RWPE1 (cell line): Measurements from ENCODE around the gene TLR6.

Experiments
- CTCF ChIA-PET: fragments of 350-600 bp; sonication (Branson Sonifier 250); formaldehyde crosslinking; extraction: SDS; loops from one replicate; lab custom pipeline; 2021; lab: Yijun Ruan, JAX
- POLR2A ChIA-PET: fragments of 400-600 bp; formaldehyde crosslinking; extraction: SDS; loops from one replicate; lab custom pipeline; 2020; ENCODE audit warnings: antibody characterized with exemption; ENCODE audit not compliant: low non-redundant PET; lab: Yijun Ruan, JAX
- DNase-seq: peaks from one replicate; pipeline ENCODE4 v3.0.0; 2012; ENCODE audit warnings: low spot score
- H3K27ac ChIP-seq: fragments of 450-650 bp; 2 replicates; pipeline ENCODE4 v1.5.1; 2017
- CTCF ChIP-seq: fragments of 450-650 bp; conservative IDR thresholded peaks from 2 replicates; pipeline ENCODE4 v1.5.1; 2017; ENCODE audit warnings: low read depth, mild to moderate bottlenecking

Gene TLR6

GRCh38 chr4:38868059-38868960 lies 11.7 kb upstream of the TLR6 start:
- ChIA-PET CTCF (no interaction called here), POLR2A (no interaction called here)
- DNase-seq = no peak
- H3K27ac ChIP-seq = peak overlapping the region; percentile 84
- no peak for TF ChIP-seq CTCF

- H3K27ac ChIP-seq = peak within 1 kb of the TSS; percentile 84
- no peak for TF ChIP-seq CTCF
- CTCF ChIA-PET = interaction anchor here (0.7 kb wide), 1 partner anchor 207 kb away, joined by 3 read pairs; no protein-coding TSS in a partner anchor
- peak; percentile 79 for DNase-seq
- POLR2A ChIA-PET = no interaction called here
These were observed 11.0 kb upstream of the TLR6 start, which contains the start of gene FAM114A1 for GRCh38 chr4:38867478-38868058. TSS of gene FAM114A1 (plus strand) at chr4:38867806. CDS start at chr4:38878079, 10,273 bp downstream.

- POLR2A ChIA-PET = no interaction called here
These were observed 10.4 kb upstream of the TLR6 start for GRCh38 chr4:38866973-38867477.

GRCh38 chr4:38865445-38865844 lies 8.8 kb upstream of the TLR6 start:
- no peak for TF ChIP-seq CTCF
- CTCF ChIA-PET = interaction anchor here (0.7 kb wide), 1 partner anchor 61 kb away, joined by 4 read pairs; no protein-coding TSS in a partner anchor

More at GRCh38 chr4:38866973-38867477, 10.4 kb upstream of the TLR6 start:
- CTCF ChIA-PET = interaction anchor here (0.6 to 0.7 kb wide), 2 partner anchors 207 to 316 kb away, joined by 3 read pairs; no protein-coding TSS in a partner anchor
- no peak for DNase-seq
- TF ChIP-seq CTCF = no peak
- H3K27ac ChIP-seq = peak overlapping the region; percentile 84

GRCh38 chr4:38861791-38862190 lies 5.2 kb upstream of the TLR6 start:
- ChIA-PET CTCF (interaction anchor here (0.9 kb wide), 1 partner anchor 17 kb away, joined by 4 read pairs; no protein-coding TSS in a partner anchor), POLR2A (no interaction called here)
- DNase-seq = no peak
- H3K27ac ChIP-seq = no peak overlapping the region
- TF ChIP-seq CTCF = no peak

More at GRCh38 chr4:38865445-38865844, 8.8 kb upstream of the TLR6 start:
- POLR2A ChIA-PET = no interaction called here
- no peak for DNase-seq
- no peak overlapping the region for H3K27ac ChIP-seq

GRCh38 chr4:38860788-38861424 lies 4.3 kb upstream of the TLR6 start:
- no peak overlapping the region for H3K27ac ChIP-seq
- POLR2A ChIA-PET = no interaction called here
- CTCF ChIA-PET = interaction anchor here (0.6 to 0.9 kb wide), 7 partner anchors 18 to 800 kb away, joined by 3 to 6 read pairs (median 4); no protein-coding TSS in a partner anchor
- no peak for DNase-seq
- peak; percentile 69 for TF ChIP-seq CTCF
